ENCODE results near the gene TTC36. TPM values are rescaled to one million over a fixed set of nuclear protein-coding genes. Genes with fewer than 3 reads are reported as not detected.
"Not testable (repeated sequence)": the region's sequence is repeated elsewhere in the genome, so short reads cannot be mapped to it uniquely, and the experiment has no call there.

Gene TTC36
- total RNA-seq, 1 donor from 2014 or later, result 0.91 TPM

- Mint-ChIP-seq H3K9me3 (no peaks in the 10 kb centered on the region), H3K27ac (peak within 1 kb of the TSS; percentile 96), H3K4me1 (ENCODE audit: low read depth) (peaks cover 51% of the 10 kb centered on the region), H3K4me3 (peak within 1 kb of the TSS; percentile 98), H3K36me3 (ENCODE audit: low read depth) (peaks cover 9% of the 10 kb centered on the region), H3K27me3 (ENCODE audit: insufficient read depth) (no peaks in the 10 kb centered on the region)
- intact Hi-C loops (cut with micrococcal nuclease), result loop anchor here (2.0 to 5.0 kb wide), 8 partner anchors 34 to 1244 kb away; partner anchors contain the start of genes DDX6, PHLDB1, UBE4A and VPS11
- peak; percentile 69 for DNase-seq (ENCODE audit: low spot score)
Observed at GRCh38 chr11:118572061-118572980, 45.0 kb downstream of the TTC36 start, which contains the start of gene ARCN1. ARCN1 (plus strand) TSS chr11:118572409; CDS start chr11:118572548, 139 bp downstream.

GRCh38 chr11:118572981-118573550, 45.8 kb downstream of the TTC36 start:
- intact Hi-C loops (cut with micrococcal nuclease), result loop anchor here (1.0 to 5.0 kb wide), 9 partner anchors 34 to 1244 kb away; partner anchors contain the start of genes ATP5MG, DDX6, PHLDB1 and UBE4A
- H3K27ac Mint-ChIP-seq, result peak overlapping the region; percentile 96
- DNase-seq (ENCODE audit: low spot score), result peak; percentile 20
- no peaks in the 10 kb centered on the region for H3K9me3 Mint-ChIP-seq
- no peaks in the 10 kb centered on the region for H3K27me3 Mint-ChIP-seq (ENCODE audit: insufficient read depth)
- peaks cover 9% of the 10 kb centered on the region for H3K36me3 Mint-ChIP-seq (ENCODE audit: low read depth)
- H3K4me1 Mint-ChIP-seq (ENCODE audit: low read depth), result peaks cover 54% of the 10 kb centered on the region
- H3K4me3 Mint-ChIP-seq, result peak overlapping the region; percentile 98

GRCh38 chr11:118574636-118575035, 47.4 kb downstream of the TTC36 start:
- Mint-ChIP-seq H3K9me3 (no peaks in the 10 kb centered on the region), H3K4me3 (peak overlapping the region; percentile 58)
- DNase-seq (ENCODE audit: low spot score), result no peak

GRCh38 chr11:118577995-118578394, 50.7 kb downstream of the TTC36 start:
- intact Hi-C loops (cut with micrococcal nuclease); H3K27me3 Mint-ChIP-seq (ENCODE audit: insufficient read depth); H3K9me3 Mint-ChIP-seq; H3K4me3 Mint-ChIP-seq; DNase-seq (ENCODE audit: low spot score); H3K27ac Mint-ChIP-seq: not testable (repeated sequence)
- Mint-ChIP-seq H3K36me3 (ENCODE audit: low read depth) (peaks cover 18% of the 10 kb centered on the region), H3K4me1 (ENCODE audit: low read depth) (peaks cover 46% of the 10 kb centered on the region)

More at GRCh38 chr11:118574636-118575035, 47.4 kb downstream of the TTC36 start:
- Mint-ChIP-seq H3K4me1 (ENCODE audit: low read depth) (peaks cover 57% of the 10 kb centered on the region), H3K27ac (no peak overlapping the region), H3K27me3 (ENCODE audit: insufficient read depth) (no peaks in the 10 kb centered on the region), H3K36me3 (ENCODE audit: low read depth) (peaks cover 11% of the 10 kb centered on the region)
- intact Hi-C loops (cut with micrococcal nuclease), result loop anchor here (5.0 kb wide), 3 partner anchors 218 to 493 kb away; partner anchors contain the start of genes DDX6 and VPS11

Other genes with a start within 250 kb of the TTC36 start
- gene CD3E, start 222.7 kb upstream of the TTC36 start, total RNA-seq, result 630 and 646 TPM in 2 replicates
- gene CD3D, start 184.8 kb upstream of the TTC36 start, total RNA-seq, result 486 and 491 TPM in 2 replicates
- 134 and 145 TPM in 2 replicates for gene CD3G, start 183.1 kb upstream of the TTC36 start, total RNA-seq
- gene UBE4A, start 167.9 kb upstream of the TTC36 start, total RNA-seq, result 44.1 and 46.0 TPM in 2 replicates
- gene ATP5MG, start 125.9 kb upstream of the TTC36 start, total RNA-seq, result 205 and 216 TPM in 2 replicates
- gene KMT2A, start 91.0 kb upstream of the TTC36 start, total RNA-seq, result 78.4 and 87.8 TPM in 2 replicates
- 13.6 and 15.0 TPM in 2 replicates for gene TMEM25, start 3.7 kb downstream of the TTC36 start, total RNA-seq
- 17.7 and 18.4 TPM in 2 replicates for gene IFT46, start 38.5 kb downstream of the TTC36 start, total RNA-seq
- 162 and 165 TPM in 2 replicates for gene ARCN1, start 44.9 kb downstream of the TTC36 start, total RNA-seq
- 0.86 and 1.4 TPM in 2 replicates for gene PHLDB1, start 80.1 kb downstream of the TTC36 start, total RNA-seq
- gene TREH, start 152.2 kb downstream of the TTC36 start, total RNA-seq, result not detected in 2 replicates